NT2/D1 (cell line): ENCODE measurements around the gene SAMD9.
"Not testable (repeated sequence)": the region's sequence is repeated elsewhere in the genome, so short reads cannot be mapped to it uniquely, and the experiment has no call there.

Source experiments
- DNase-seq: peaks from one replicate; pipeline ENCODE4 v3.0.0-alpha.2; 2011; ENCODE audit warnings: low read depth, low spot score
- H3K27me3 ChIP-seq: 2 replicates; pipeline ENCODE4 v1.6.0; 2011; ENCODE audit warnings: mild to moderate bottlenecking; ENCODE audit not compliant: insufficient read length, insufficient read depth
- H3K36me3 ChIP-seq: 2 replicates; pipeline ENCODE4 v1.6.1; 2011; ENCODE audit warnings: mild to moderate bottlenecking, low read length, mixed read lengths; ENCODE audit not compliant: insufficient read depth, insufficient read length
- H3K4me1 ChIP-seq: 2 replicates; pipeline ENCODE4 v1.5.1; 2011; ENCODE audit not compliant: insufficient read depth, insufficient read length
- H3K4me3 ChIP-seq: 2 replicates; pipeline ENCODE4 v1.5.1; 2011; ENCODE audit warnings: low read depth; ENCODE audit not compliant: insufficient read length
- H3K9ac ChIP-seq: 2 replicates; pipeline ENCODE4 v1.6.0; 2011; ENCODE audit warnings: low read depth; ENCODE audit not compliant: insufficient read length
- H3K9me3 ChIP-seq: 2 replicates; pipeline ENCODE4 v1.5.1; 2011; ENCODE audit warnings: mild to moderate bottlenecking, low read length; ENCODE audit not compliant: insufficient read depth
- SUZ12 ChIP-seq: IDR thresholded peaks from 2 replicates; pipeline ENCODE4 v1.6.1; 2011; ENCODE audit not compliant: insufficient read length, insufficient read depth; ENCODE audit errors: extremely low read depth
- YY1 ChIP-seq: IDR thresholded peaks from 2 replicates; pipeline ENCODE4 v1.6.1; 2011; ENCODE audit not compliant: insufficient read length, insufficient read depth
- ZNF274 ChIP-seq: IDR thresholded peaks from 2 replicates; pipeline ENCODE4 v1.6.1; 2011; ENCODE audit warnings: mild to moderate bottlenecking, low read depth, low read length

Gene SAMD9

DNA sequence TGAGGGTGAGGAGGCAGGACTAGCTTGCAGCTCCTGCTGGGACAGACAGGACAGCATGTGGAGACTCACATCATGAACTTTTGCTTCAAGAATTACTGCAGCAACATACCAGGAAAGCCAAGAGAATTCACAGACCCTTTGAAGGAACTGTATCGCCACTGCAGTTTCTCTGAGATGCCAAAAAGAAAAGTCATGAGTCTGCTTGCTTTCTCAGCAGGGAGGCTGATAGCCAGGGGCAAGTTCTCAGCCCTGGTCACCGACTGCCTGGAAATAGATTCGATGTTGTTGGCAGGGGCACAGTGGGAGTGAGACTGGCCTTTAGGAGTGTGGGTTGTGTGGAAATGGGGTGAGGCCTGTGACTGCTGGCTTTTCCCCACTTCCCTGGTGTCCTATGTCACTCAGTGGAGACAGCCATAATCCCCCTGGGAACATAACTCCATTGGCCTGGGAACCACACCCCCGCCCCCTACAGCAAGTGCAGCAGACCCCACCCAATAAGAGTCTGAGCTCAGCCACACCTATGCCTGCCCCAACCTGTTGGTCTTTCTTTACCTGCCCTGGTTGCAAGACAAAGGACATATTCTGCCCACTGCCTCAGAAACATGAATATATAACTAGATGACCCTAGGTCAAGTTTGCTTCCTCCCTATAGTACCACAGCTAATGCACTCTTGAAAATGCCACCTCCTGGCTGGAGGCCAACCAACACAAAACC lies 1.6 kb upstream of the SAMD9 start:
- TF ChIP-seq YY1 (no peak), ZNF274 (no peak), SUZ12 (no peak)
- peak; percentile 28 for DNase-seq
- Histone ChIP-seq H3K36me3 (no peaks in the 10 kb centered on the region), H3K4me1 (no peaks in the 10 kb centered on the region), H3K4me3 (no peak overlapping the region), H3K27me3 (no peaks in the 10 kb centered on the region), H3K9me3 (no peaks in the 10 kb centered on the region), H3K9ac (no peak overlapping the region)

- no peak overlapping the region for H3K4me3 ChIP-seq
- no peak for DNase-seq
- no peak overlapping the region for H3K9ac ChIP-seq
- TF ChIP-seq YY1: no peak
- TF ChIP-seq SUZ12: no peak
- TF ChIP-seq ZNF274: no peak
- no peaks in the 10 kb centered on the region for H3K36me3 ChIP-seq
- H3K27me3 ChIP-seq: no peaks in the 10 kb centered on the region
- no peaks in the 10 kb centered on the region for H3K9me3 ChIP-seq
- H3K4me1 ChIP-seq: no peaks in the 10 kb centered on the region
Observed at GRCh38 chr7:93117327-93117726, 452 bp downstream of the SAMD9 start.

DNA sequence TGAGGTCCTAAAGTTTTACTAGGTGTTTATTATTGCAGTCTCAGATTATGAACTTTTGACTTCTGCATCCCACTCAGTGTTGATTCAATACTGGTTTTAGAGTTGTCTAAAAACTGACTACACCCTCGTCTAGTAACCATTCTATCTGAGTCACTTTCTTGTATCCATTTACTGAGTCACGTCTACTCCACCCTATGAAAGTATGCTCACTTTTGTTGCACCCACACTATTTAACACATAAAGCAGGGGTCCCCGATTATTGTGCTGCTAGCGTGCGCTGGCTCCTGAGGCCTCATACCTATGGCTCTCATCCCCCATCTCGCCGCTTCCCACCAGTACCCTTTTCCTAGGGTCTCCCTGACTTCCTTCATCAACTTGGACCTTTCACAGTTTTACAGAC lies 2.0 kb downstream of the SAMD9 start:
- Histone ChIP-seq H3K36me3 (no peaks in the 10 kb centered on the region), H3K4me3 (no peak overlapping the region), H3K9me3 (no peaks in the 10 kb centered on the region), H3K4me1 (no peaks in the 10 kb centered on the region), H3K27me3 (no peaks in the 10 kb centered on the region), H3K9ac (no peak overlapping the region)
- DNase-seq: no peak
- TF ChIP-seq YY1 (no peak), ZNF274 (no peak), SUZ12 (no peak)

- Histone ChIP-seq H3K36me3 (no peaks in the 10 kb centered on the region), H3K4me3 (no peak overlapping the region), H3K27me3 (no peaks in the 10 kb centered on the region), H3K9ac (no peak overlapping the region), H3K4me1 (no peaks in the 10 kb centered on the region), H3K9me3 (no peaks in the 10 kb centered on the region)
- DNase-seq: no peak
- TF ChIP-seq SUZ12 (no peak), YY1 (no peak), ZNF274 (no peak)
Observed at GRCh38 chr7:93108003-93108402, 9.8 kb downstream of the SAMD9 start.

DNA sequence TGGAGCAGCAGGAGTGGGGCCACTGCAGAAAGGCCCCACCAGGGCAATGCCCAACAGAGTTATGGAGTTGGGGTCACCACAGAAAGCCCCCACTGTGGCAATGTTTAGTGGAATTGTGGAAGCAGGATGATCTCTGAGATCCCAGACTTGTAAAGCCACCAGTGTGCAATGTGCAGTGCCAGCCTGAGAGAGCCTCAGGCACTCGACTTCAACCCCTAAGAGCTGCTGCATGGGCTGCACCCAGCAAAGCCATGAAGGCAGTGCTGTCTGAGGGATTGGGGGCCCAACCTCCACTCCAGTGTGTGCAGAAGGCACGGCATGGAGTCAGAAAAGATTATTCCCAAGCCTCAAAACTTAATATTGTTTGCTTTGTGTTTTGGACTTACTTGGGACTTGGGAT lies 20.4 kb downstream of the SAMD9 start:
- Histone ChIP-seq H3K4me1 (no peaks in the 10 kb centered on the region), H3K27me3 (no peaks in the 10 kb centered on the region), H3K9ac (no peak overlapping the region), H3K4me3 (no peak overlapping the region), H3K36me3 (no peaks in the 10 kb centered on the region), H3K9me3 (no peaks in the 10 kb centered on the region)
- TF ChIP-seq ZNF274 (no peak), YY1 (no peak), SUZ12 (no peak)
- DNase-seq: no peak

GRCh38 chr7:93092757-93093370 lies 24.9 kb downstream of the SAMD9 start:
- TF ChIP-seq ZNF274 (no peak), YY1 (no peak), SUZ12 (no peak)
- Histone ChIP-seq H3K27me3 (no peaks in the 10 kb centered on the region), H3K36me3 (no peaks in the 10 kb centered on the region), H3K9ac (no peak overlapping the region), H3K4me3 (no peak overlapping the region), H3K9me3 (no peaks in the 10 kb centered on the region), H3K4me1 (no peaks in the 10 kb centered on the region)
- peak; percentile 40 for DNase-seq

DNA sequence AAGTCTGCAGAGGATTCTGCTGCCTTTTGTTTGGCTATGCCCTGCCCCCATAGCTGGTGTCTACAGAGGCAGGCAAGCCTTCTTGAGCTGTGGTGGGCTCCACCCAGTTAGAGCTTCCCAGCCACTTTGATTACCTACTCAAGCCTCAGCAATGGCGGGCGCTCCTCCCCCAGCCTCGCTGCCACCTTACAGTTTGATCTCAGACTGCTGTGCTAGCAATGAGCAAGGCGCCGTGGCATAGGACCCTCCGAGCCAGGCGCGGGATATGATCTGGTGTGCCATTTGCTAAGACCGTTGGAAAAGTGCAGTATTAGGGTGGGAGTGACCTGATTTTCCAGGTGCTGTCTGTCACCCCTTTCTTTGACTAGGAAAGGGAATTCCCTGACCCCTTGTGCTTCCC lies 44.4 kb downstream of the SAMD9 start:
- H3K27me3 ChIP-seq, H3K4me3 ChIP-seq, H3K4me1 ChIP-seq, H3K9ac ChIP-seq, H3K36me3 ChIP-seq, H3K9me3 ChIP-seq, DNase-seq: not testable (repeated sequence)

DNA sequence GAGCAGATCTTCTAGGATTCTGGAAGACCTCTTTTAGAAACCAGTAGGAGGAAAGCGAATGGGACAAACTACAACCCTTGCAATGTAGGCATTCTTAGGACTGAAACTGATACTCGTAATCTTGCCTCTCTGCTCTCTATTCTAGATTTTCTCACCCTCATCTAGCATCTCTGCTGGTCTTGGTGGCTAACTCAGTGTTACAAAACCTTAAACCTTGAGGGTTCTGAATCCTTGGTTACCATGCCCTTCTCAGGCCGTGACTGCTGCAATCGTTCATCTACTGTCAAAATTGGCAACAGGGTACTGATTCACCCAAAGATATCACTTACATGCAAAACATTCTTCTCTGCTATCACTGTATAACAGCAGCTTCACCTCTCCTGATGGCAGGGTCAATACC lies 55.2 kb downstream of the SAMD9 start:
- H3K9me3 ChIP-seq: no peaks in the 10 kb centered on the region
- TF ChIP-seq SUZ12 (no peak), ZNF274 (no peak), YY1 (no peak)

More for the DNA sequence above, 55.2 kb downstream of the SAMD9 start:
- DNase-seq: no peak
- no peaks in the 10 kb centered on the region for H3K27me3 ChIP-seq
- H3K36me3 ChIP-seq: no peaks in the 10 kb centered on the region
- H3K4me3 ChIP-seq: no peak overlapping the region
- H3K4me1 ChIP-seq: no peaks in the 10 kb centered on the region
- no peak overlapping the region for H3K9ac ChIP-seq
